ENCODE measurements around the gene NKAIN4.

DNA sequence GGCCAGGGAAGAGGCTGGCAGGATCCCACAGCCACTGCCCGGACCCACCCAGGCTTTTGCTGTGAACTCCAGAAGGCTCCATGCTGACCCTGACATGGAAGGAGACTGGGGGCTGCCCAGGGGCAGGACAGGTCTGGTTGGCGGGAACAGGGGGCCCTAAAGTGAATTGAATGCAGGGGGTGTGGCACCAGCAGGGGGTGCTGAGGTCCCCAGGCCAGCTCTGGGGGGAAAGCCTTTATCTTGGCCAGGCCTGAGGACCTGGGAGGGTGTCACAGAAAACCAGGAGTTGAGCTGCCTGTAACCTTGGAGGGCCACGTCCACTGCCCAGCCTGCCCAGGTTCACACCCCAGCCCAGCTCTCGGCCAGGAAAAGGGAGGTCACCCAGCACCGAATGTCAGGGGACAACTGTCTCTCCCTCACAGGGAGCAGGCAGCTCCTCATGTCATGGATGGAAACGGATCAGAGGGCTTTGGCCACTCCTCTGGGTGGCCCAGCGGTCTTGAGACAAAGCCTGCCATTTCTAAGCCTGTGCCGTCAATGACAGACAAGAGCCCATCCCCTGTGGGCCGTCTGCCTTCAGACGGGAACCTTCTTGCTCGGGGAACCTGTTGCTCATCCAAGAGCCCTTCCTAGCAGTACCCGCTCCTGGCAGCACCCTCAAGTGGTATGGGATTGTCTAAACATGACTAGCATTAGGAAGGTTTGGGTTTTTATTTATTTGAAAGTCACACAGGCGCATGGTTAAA, 35.4 kb downstream of the NKAIN4 start:
- TF ChIP-seq, protein P1, sequence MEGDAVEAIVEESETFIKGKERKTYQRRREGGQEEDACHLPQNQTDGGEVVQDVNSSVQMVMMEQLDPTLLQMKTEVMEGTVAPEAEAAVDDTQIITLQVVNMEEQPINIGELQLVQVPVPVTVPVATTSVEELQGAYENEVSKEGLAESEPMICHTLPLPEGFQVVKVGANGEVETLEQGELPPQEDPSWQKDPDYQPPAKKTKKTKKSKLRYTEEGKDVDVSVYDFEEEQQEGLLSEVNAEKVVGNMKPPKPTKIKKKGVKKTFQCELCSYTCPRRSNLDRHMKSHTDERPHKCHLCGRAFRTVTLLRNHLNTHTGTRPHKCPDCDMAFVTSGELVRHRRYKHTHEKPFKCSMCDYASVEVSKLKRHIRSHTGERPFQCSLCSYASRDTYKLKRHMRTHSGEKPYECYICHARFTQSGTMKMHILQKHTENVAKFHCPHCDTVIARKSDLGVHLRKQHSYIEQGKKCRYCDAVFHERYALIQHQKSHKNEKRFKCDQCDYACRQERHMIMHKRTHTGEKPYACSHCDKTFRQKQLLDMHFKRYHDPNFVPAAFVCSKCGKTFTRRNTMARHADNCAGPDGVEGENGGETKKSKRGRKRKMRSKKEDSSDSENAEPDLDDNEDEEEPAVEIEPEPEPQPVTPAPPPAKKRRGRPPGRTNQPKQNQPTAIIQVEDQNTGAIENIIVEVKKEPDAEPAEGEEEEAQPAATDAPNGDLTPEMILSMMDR (IDR thresholded peaks at IDR 0.05; ENCODE audit: poor library complexity): no peak
- no peak for TF ChIP-seq EZH2 (IDR thresholded peaks at IDR 0.05; ENCODE audit: borderline replicate concordance)
